B cell (primary cell): ENCODE measurements around the gene ITCH. TPM values are rescaled to one million over a fixed set of nuclear protein-coding genes. Genes with fewer than 3 reads are reported as not detected.

Experiments
- ATAC-seq: fragments of 200-7000 bp; cut with Tn5 transposase; one replicate; pipeline ENCODE4 v1.10.0; 2021; ENCODE audit warnings: low read depth, mild to moderate bottlenecking, moderate number of reproducible peaks, moderate library complexity
- CTCF ChIA-PET: fragments of 350-600 bp; sonication (Branson Sonifier 250); formaldehyde crosslinking; loops from one replicate; lab custom pipeline; 2021; ENCODE audit warnings: antibody characterized with exemption, inconsistent platforms; lab: Charles Lee
- POLR2A ChIA-PET: fragments of 350-600 bp; sonication (Branson Sonifier 250); formaldehyde crosslinking; loops from one replicate; lab custom pipeline; 2021; ENCODE audit warnings: antibody characterized with exemption; lab: Charles Lee
- DNase-seq: peaks from one replicate; pipeline ENCODE4 v3.0.0; 2013
- H2AFZ ChIP-seq: 2 replicates; pipeline ENCODE4 v1.6.1; 2012; ENCODE audit warnings: mild to moderate bottlenecking, low read depth, low read length; ENCODE audit not compliant: insufficient read depth, poor library complexity, severe bottlenecking
- H3K27ac ChIP-seq, 2 donors: 1 replicate in 1 of 2; 2 replicates in 1 of 2; pipeline ENCODE4 v1.5.1; 2012 to 2013; ENCODE audit warnings: low read length in 2 of 2, mild to moderate bottlenecking in 2 of 2, moderate library complexity in 1 of 2
- H3K27me3 ChIP-seq, 4 experiments: fragments of 200-600 bp in 1 of 4; sonication (generic) in 1 of 4; replicated peaks in 1 of 4; 1 replicate in 2 of 4; 2 replicates in 2 of 4; pipeline versions ENCODE4 v1.6.1 to v1.7.0; 2013 to 2016; ENCODE audit warnings: low read length in 3 of 4, mild to moderate bottlenecking in 2 of 4, mixed read lengths in 1 of 4, moderate library complexity in 1 of 4; ENCODE audit not compliant: insufficient read depth in 4 of 4, control insufficient read depth in 3 of 4; ENCODE audit errors: control extremely low read depth in 1 of 4
- H3K36me3 ChIP-seq, 2 experiments: replicated peaks in 1 of 2; 1 replicate in 1 of 2; 2 replicates in 1 of 2; pipeline versions ENCODE4 v1.6.1 to v1.7.1; 2013; ENCODE audit warnings: low read length in 1 of 2; ENCODE audit not compliant: insufficient read depth in 2 of 2, control insufficient read depth in 1 of 2; ENCODE audit errors: control extremely low read depth in 1 of 2, extremely low read depth in 1 of 2
- H3K4me1 ChIP-seq, 2 donors: fragments of 200-600 bp in 1 of 2; sonication (generic) in 1 of 2; 1 replicate in 1 of 2; 2 replicates in 1 of 2; pipeline versions ENCODE4 v1.5.1 to v1.6.1; 2013 to 2017; ENCODE audit warnings: low read length in 2 of 2; ENCODE audit not compliant: control insufficient read depth in 2 of 2, insufficient read depth in 2 of 2
- H3K4me2 ChIP-seq: replicated peaks from 2 replicates; pipeline ENCODE3; 2012; ENCODE audit warnings: mild to moderate bottlenecking, low read depth, low read length; ENCODE audit not compliant: poor library complexity, severe bottlenecking
- H3K4me3 ChIP-seq, 5 experiments: fragments of 200-600 bp in 1 of 5; sonication (generic) in 1 of 5; 1 replicate in 3 of 5; 2 replicates in 2 of 5; pipeline versions ENCODE4 v1.5.1 to v1.7.0; 2011 to 2016; ENCODE audit warnings: low read length in 4 of 5, mild to moderate bottlenecking in 4 of 5, low read depth in 2 of 5, control low read depth in 1 of 5, moderate library complexity in 1 of 5; ENCODE audit not compliant: insufficient read depth in 1 of 5; ENCODE audit errors: control extremely low read depth in 1 of 5, extremely low read depth in 1 of 5
- H3K79me2 ChIP-seq: fragments of 200-600 bp; sonication (generic); one replicate; pipeline ENCODE4 v1.6.0; 2016; ENCODE audit warnings: low read length; ENCODE audit not compliant: control insufficient read depth, insufficient read depth
- H3K9ac ChIP-seq: fragments of 200-600 bp; sonication (generic); 2 replicates; pipeline ENCODE4 v1.6.1; 2017; ENCODE audit warnings: mild to moderate bottlenecking, low read length, moderate library complexity
- H3K9me3 ChIP-seq, 3 donors: one replicate each; pipeline versions ENCODE4 v1.6.1 to v1.7.1; 2013; ENCODE audit warnings: low read length in 2 of 3; ENCODE audit not compliant: control insufficient read depth in 2 of 3, insufficient read depth in 1 of 3; ENCODE audit errors: control extremely low read depth in 1 of 3
- H4K20me1 ChIP-seq: 2 replicates; pipeline ENCODE4 v1.6.0; 2012; ENCODE audit warnings: mild to moderate bottlenecking, low read length; ENCODE audit not compliant: insufficient read depth, control insufficient read depth, poor library complexity, severe bottlenecking
- H3K27ac Mint-ChIP-seq: one replicate; pipeline ENCODE4 v1.8.0; 2021; ENCODE audit warnings: mixed read lengths
- H3K27me3 Mint-ChIP-seq: one replicate; pipeline ENCODE4 v1.8.0; 2021; ENCODE audit warnings: mixed read lengths
- H3K4me1 Mint-ChIP-seq: one replicate; pipeline ENCODE4 v1.8.0; 2021; ENCODE audit warnings: mixed read lengths
- H3K4me3 Mint-ChIP-seq: one replicate; pipeline ENCODE4 v1.8.0; 2021; ENCODE audit warnings: mixed read lengths
- H3K9me3 Mint-ChIP-seq: one replicate; pipeline ENCODE4 v1.8.0; 2022; ENCODE audit warnings: mixed read lengths; ENCODE audit not compliant: insufficient read depth
- EZH2 ChIP-seq: IDR thresholded peaks from 2 replicates; pipeline ENCODE4 v1.6.1; 2012; ENCODE audit warnings: borderline replicate concordance, low read depth, mild to moderate bottlenecking, moderate library complexity, low read length; ENCODE audit not compliant: insufficient read depth, poor library complexity, severe bottlenecking
- WGBS: methylation state at CpG from one replicate; pipeline ENCODE4 v1.1.5; 2013; ENCODE audit warnings: missing lambda C conversion rate; ENCODE audit not compliant: insufficient coverage; 5-methylcytosine and 5-hydroxymethylcytosine counted together
- intact Hi-C: fragments of 100-400 bp; cut with micrococcal nuclease; formaldehyde crosslinking; loops from one replicate; pipeline ENCODE4 v1.10.0; 2022
- polyA plus RNA-seq: library from polyadenylated mRNA; depleted of rRNA; stranded (reverse); fragments of >200 nt; gene quantifications from 2 replicates; pipeline ENCODE4 v1.2.3, GENCODE V29; 2012
- total RNA-seq, 2 donors: library from RNA; stranded (reverse); fragments of 120-200 nt in 1 of 2; gene quantifications; 1 replicate in 1 of 2; 2 replicates in 1 of 2; pipeline versions ENCODE4 v1.2.3 to v1.2.4, GENCODE V29; 2013 to 2022
- TF ChIP-seq, protein P1 (sequence below): fragments of 200-600 bp; IDR thresholded peaks from one replicate; pipeline ENCODE4 v1.8.0; 2022; ENCODE audit warnings: antibody characterized with exemption, mild to moderate bottlenecking

The ITCH gene
- total and polyA plus RNA-seq, 2 donors (not counting 1 experiment from before 2014, with no cell fraction given): 10.0 to 110 TPM

GRCh38 chr20:34389954-34390555, 27.0 kb downstream of the ITCH start:
- Histone ChIP-seq H3K4me3 (no peak overlapping the region), H3K36me3 (peaks cover 2 to 27% of the 10 kb centered on the region in 2 experiments), H3K27ac (peak overlapping the region in 1 of 2 donors; percentile 13), H3K4me1 (peaks cover 27% of the 10 kb centered on the region in 2 donors), H3K4me2 (no peak overlapping the region), H3K9ac (no peak overlapping the region), H3K9me3 (no peaks in the 10 kb centered on the region), H2AFZ (no peak overlapping the region), H3K27me3 (no peaks in the 10 kb centered on the region), H4K20me1 (peaks cover 66% of the 10 kb centered on the region), H3K79me2 (peaks cover 94% of the 10 kb centered on the region)
- ChIA-PET POLR2A (no interaction called here), CTCF (interaction anchor here (0.6 to 0.9 kb wide), 2 partner anchors 77 to 583 kb away, joined by 3 read pairs; no protein-coding TSS in a partner anchor)
- WGBS: 100% methylated on average over 3 of the region's 3 CpGs
- Mint-ChIP-seq H3K4me3 (no peak overlapping the region), H3K9me3 (no peaks in the 10 kb centered on the region), H3K27ac (no peak overlapping the region), H3K27me3 (no peaks in the 10 kb centered on the region), H3K4me1 (peaks cover 47% of the 10 kb centered on the region)
- DNase-seq (no peak), ATAC-seq (no peak)
- TF ChIP-seq, protein P1, sequence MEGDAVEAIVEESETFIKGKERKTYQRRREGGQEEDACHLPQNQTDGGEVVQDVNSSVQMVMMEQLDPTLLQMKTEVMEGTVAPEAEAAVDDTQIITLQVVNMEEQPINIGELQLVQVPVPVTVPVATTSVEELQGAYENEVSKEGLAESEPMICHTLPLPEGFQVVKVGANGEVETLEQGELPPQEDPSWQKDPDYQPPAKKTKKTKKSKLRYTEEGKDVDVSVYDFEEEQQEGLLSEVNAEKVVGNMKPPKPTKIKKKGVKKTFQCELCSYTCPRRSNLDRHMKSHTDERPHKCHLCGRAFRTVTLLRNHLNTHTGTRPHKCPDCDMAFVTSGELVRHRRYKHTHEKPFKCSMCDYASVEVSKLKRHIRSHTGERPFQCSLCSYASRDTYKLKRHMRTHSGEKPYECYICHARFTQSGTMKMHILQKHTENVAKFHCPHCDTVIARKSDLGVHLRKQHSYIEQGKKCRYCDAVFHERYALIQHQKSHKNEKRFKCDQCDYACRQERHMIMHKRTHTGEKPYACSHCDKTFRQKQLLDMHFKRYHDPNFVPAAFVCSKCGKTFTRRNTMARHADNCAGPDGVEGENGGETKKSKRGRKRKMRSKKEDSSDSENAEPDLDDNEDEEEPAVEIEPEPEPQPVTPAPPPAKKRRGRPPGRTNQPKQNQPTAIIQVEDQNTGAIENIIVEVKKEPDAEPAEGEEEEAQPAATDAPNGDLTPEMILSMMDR: no peak
- no peak for TF ChIP-seq EZH2
- intact Hi-C loops: no loop called here

GRCh38 chr20:34396408-34396807, 33.3 kb downstream of the ITCH start:
- H3K36me3 ChIP-seq: peaks cover 2 to 42% of the 10 kb centered on the region in 2 experiments

More at GRCh38 chr20:34396408-34396807, 33.3 kb downstream of the ITCH start:
- no peak overlapping the region for H3K4me3 ChIP-seq
- TF ChIP-seq, protein P1: no peak
- TF ChIP-seq EZH2: no peak
- Mint-ChIP-seq H3K4me3 (no peak overlapping the region), H3K27ac (no peak overlapping the region), H3K27me3 (no peaks in the 10 kb centered on the region), H3K9me3 (no peaks in the 10 kb centered on the region), H3K4me1 (peaks cover 15% of the 10 kb centered on the region)
- H3K27ac ChIP-seq: no peak overlapping the region
- H2AFZ ChIP-seq: no peak overlapping the region
- no peaks in the 10 kb centered on the region for H3K9me3 ChIP-seq
- ATAC-seq: no peak
- no peak for DNase-seq
- POLR2A ChIA-PET: no interaction called here
- WGBS: 86% methylated on average over 1 of the region's 5 CpGs
- H3K9ac ChIP-seq: no peak overlapping the region
- no peaks in the 10 kb centered on the region for H3K27me3 ChIP-seq
- intact Hi-C loops: no loop called here
- H3K79me2 ChIP-seq: peaks cover 87% of the 10 kb centered on the region
- CTCF ChIA-PET: no interaction called here
- no peak overlapping the region for H3K4me2 ChIP-seq
- H3K4me1 ChIP-seq: no peaks in the 10 kb centered on the region
- peaks cover 46% of the 10 kb centered on the region for H4K20me1 ChIP-seq
